Upper lobe of left lung (tissue), 6 donors: ENCODE measurements around the gene HIVEP3. TPM values are rescaled to one million over a fixed set of nuclear protein-coding genes. Genes with fewer than 3 reads are reported as not detected.

Source experiments
- ATAC-seq, 2 donors: fragments of 200-7000 bp; cut with Tn5 transposase; one replicate each; pipeline ENCODE4 v1.9.1; 2022; ENCODE audit warnings: mild to moderate bottlenecking in 2 of 2, moderate library complexity in 2 of 2; ENCODE audit not compliant: low FRiP score in 2 of 2
- DNase-seq, 2 donors: peaks; one replicate each; pipeline ENCODE4 v3.0.0-alpha.2; 2019 to 2020
- H3K27ac ChIP-seq, 4 donors: fragments of 200-600 bp; sonication (generic); one replicate each; pipeline ENCODE4 v1.5.1; 2016 to 2019
- H3K27me3 ChIP-seq, 4 donors: fragments of 200-600 bp; sonication (generic); one replicate each; pipeline ENCODE4 v1.5.1; 2017 to 2019
- H3K36me3 ChIP-seq, 4 donors: fragments of 200-600 bp; sonication (generic); one replicate each; pipeline ENCODE4 v1.5.1; 2016 to 2019
- H3K4me1 ChIP-seq, 4 donors: fragments of 200-600 bp; sonication (generic); one replicate each; pipeline ENCODE4 v1.5.1; 2018 to 2019
- H3K4me3 ChIP-seq, 4 donors: fragments of 200-600 bp; sonication (generic); one replicate each; pipeline ENCODE4 v1.5.1; 2017 to 2019; ENCODE audit warnings: mild to moderate bottlenecking in 2 of 4, moderate library complexity in 1 of 4
- H3K9me3 ChIP-seq, 4 donors: fragments of 200-600 bp; sonication (generic); one replicate each; pipeline ENCODE4 v1.5.1; 2018 to 2019
- CTCF ChIP-seq, 6 experiments: fragments of 450-650 bp in 4 of 6; fragments of 200-600 bp in 2 of 6; sonication (generic) in 2 of 6; IDR thresholded peaks; one replicate each; pipeline ENCODE4 v1.5.1; 2016 to 2019; ENCODE audit warnings: antibody characterized with exemption in 6 of 6
- EP300 ChIP-seq, 4 donors: sonication (generic); formaldehyde crosslinking; IDR thresholded peaks; one replicate each; pipeline ENCODE4 v1.5.1; 2017; ENCODE audit warnings: antibody characterized with exemption in 4 of 4, control low read depth in 2 of 4
- POLR2A ChIP-seq, 4 donors: fragments of 450-650 bp; IDR thresholded peaks; one replicate each; pipeline ENCODE4 v1.5.1; 2016 to 2017; ENCODE audit warnings: antibody characterized with exemption in 4 of 4, mild to moderate bottlenecking in 2 of 4
- POLR2AphosphoS5 ChIP-seq, 2 donors: sonication (generic); formaldehyde crosslinking; IDR thresholded peaks; one replicate each; pipeline ENCODE4 v1.5.1; 2017; ENCODE audit warnings: antibody characterized with exemption in 2 of 2
- WGBS, 2 donors: methylation state at CpG; one replicate each; pipeline ENCODE4 v1.1.5; 2017 to 2018; 5-methylcytosine and 5-hydroxymethylcytosine counted together
- total RNA-seq, 6 donors: library from RNA; depleted of rRNA in 4 of 6; stranded (reverse); fragments of >200 nt in 4 of 6; gene quantifications; one replicate each; pipeline versions ENCODE4 v1.1.0 to v1.2.1, GENCODE V29; 2016 to 2021
- donor health status: DM: no; HTN: no; CAD: no; lungs with moderate emphysema.
- donor health status: DM: no; HTN: yes; CAD: no; lungs with severe emphysema.

The HIVEP3 gene
- total RNA-seq, 6 donors from 2014 or later = 9.7 to 23.0 (median 11.6) TPM

- DNase-seq (no peak), ATAC-seq (no peak)
- 35 to 49% methylated on average over 4 to 8 of the region's 8 CpGs for WGBS, 2 donors
- Histone ChIP-seq H3K27me3 (no peaks in the 10 kb centered on the region), H3K4me3 (no peak overlapping the region), H3K9me3 (no peaks in the 10 kb centered on the region), H3K27ac (no peak overlapping the region), H3K36me3 (no peaks in the 10 kb centered on the region), H3K4me1 (peaks cover 24 to 31% (median 31%) of the 10 kb centered on the region in 4 donors)
- TF ChIP-seq POLR2A (IDR thresholded peaks at IDR 0.05) (no peak), CTCF (IDR thresholded peaks at IDR 0.05) (no peak), POLR2AphosphoS5 (IDR thresholded peaks at IDR 0.05) (no peak), EP300 (IDR thresholded peaks at IDR 0.05) (no peak)
These were observed 295.6 kb downstream of the HIVEP3 start for GRCh38 chr1:41622859-41623732.

DNA sequence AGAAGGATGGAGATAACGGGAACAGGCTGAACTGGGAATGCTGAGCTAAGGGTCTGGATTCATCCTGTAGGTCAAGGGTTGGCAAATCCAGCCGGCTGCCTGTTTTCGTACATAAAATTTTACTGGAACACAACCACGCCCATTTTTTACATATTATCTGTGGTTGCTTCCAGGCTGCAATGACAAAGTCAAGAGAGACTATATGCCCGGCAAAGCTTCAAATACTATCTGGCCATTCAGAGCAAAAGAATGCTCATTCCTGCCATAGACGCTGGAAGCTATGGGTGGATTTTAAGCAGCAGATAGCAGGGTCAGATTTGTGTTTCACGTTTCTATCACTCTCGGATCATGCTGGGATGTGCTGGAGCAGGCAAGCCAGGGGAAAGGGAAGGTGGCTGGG is 296.3 kb downstream of the HIVEP3 start:
- 80 to 84% methylated on average over 8 of the region's 8 CpGs for WGBS, 2 donors
- no peaks in the 10 kb centered on the region for H3K9me3 ChIP-seq
- no peak for TF ChIP-seq POLR2A (IDR thresholded peaks at IDR 0.05)
- TF ChIP-seq EP300 (IDR thresholded peaks at IDR 0.05) = no peak
- no peak for TF ChIP-seq CTCF (IDR thresholded peaks at IDR 0.05)
- no peak for TF ChIP-seq POLR2AphosphoS5 (IDR thresholded peaks at IDR 0.05)
- no peak overlapping the region for H3K4me3 ChIP-seq
- H3K36me3 ChIP-seq = no peaks in the 10 kb centered on the region
- H3K4me1 ChIP-seq = peaks cover 31 to 38% (median 38%) of the 10 kb centered on the region in 4 donors
- H3K27ac ChIP-seq = no peak overlapping the region
- ATAC-seq (no peak), DNase-seq (no peak)
- no peaks in the 10 kb centered on the region for H3K27me3 ChIP-seq

GRCh38 chr1:41621791-41622190 is 296.9 kb downstream of the HIVEP3 start:
- 100% methylated on average over 1 of the region's 1 CpG for WGBS, 2 donors
- H3K27ac ChIP-seq = no peak overlapping the region
- no peak for DNase-seq
- no peaks in the 10 kb centered on the region for H3K9me3 ChIP-seq
- ATAC-seq = no peak
- peaks cover 35 to 40% (median 39%) of the 10 kb centered on the region in 4 donors for H3K4me1 ChIP-seq
- no peaks in the 10 kb centered on the region for H3K27me3 ChIP-seq
- no peak overlapping the region for H3K4me3 ChIP-seq
- H3K36me3 ChIP-seq = no peaks in the 10 kb centered on the region
- TF ChIP-seq POLR2AphosphoS5 (IDR thresholded peaks at IDR 0.05) (no peak), EP300 (IDR thresholded peaks at IDR 0.05) (no peak), POLR2A (IDR thresholded peaks at IDR 0.05) (no peak)

GRCh38 chr1:41621256-41621655 is 297.5 kb downstream of the HIVEP3 start:
- no peaks in the 10 kb centered on the region for H3K36me3 ChIP-seq
- TF ChIP-seq EP300 (IDR thresholded peaks at IDR 0.05) (no peak), POLR2A (IDR thresholded peaks at IDR 0.05) (no peak), CTCF (IDR thresholded peaks at IDR 0.05) (no peak), POLR2AphosphoS5 (IDR thresholded peaks at IDR 0.05) (no peak)
- H3K4me1 ChIP-seq = peaks cover 35 to 38% (median 36%) of the 10 kb centered on the region in 4 donors
- H3K27me3 ChIP-seq = no peaks in the 10 kb centered on the region
- 97% methylated on average over 5 of the region's 5 CpGs for WGBS, 2 donors
- no peak overlapping the region for H3K4me3 ChIP-seq
- no peak overlapping the region for H3K27ac ChIP-seq
- ATAC-seq (no peak), DNase-seq (no peak)
- no peaks in the 10 kb centered on the region for H3K9me3 ChIP-seq

- 89 to 92% methylated on average over 8 to 9 of the region's 9 CpGs for WGBS, 2 donors
- no peaks in the 10 kb centered on the region for H3K27me3 ChIP-seq
- no peak for TF ChIP-seq POLR2A (IDR thresholded peaks at IDR 0.05)
- TF ChIP-seq POLR2AphosphoS5 (IDR thresholded peaks at IDR 0.05) = no peak
- no peak for TF ChIP-seq CTCF (IDR thresholded peaks at IDR 0.05)
- no peak for TF ChIP-seq EP300 (IDR thresholded peaks at IDR 0.05)
- H3K4me3 ChIP-seq = no peak overlapping the region
- DNase-seq (no peak), ATAC-seq (no peak)
- no peaks in the 10 kb centered on the region for H3K9me3 ChIP-seq
- H3K36me3 ChIP-seq = no peaks in the 10 kb centered on the region
- H3K27ac ChIP-seq = no peak overlapping the region
- peaks cover 33 to 36% (median 34%) of the 10 kb centered on the region in 4 donors for H3K4me1 ChIP-seq
These were observed 298.2 kb downstream of the HIVEP3 start for GRCh38 chr1:41620365-41621169.
